GM19328 (cell line): ENCODE results near the gene PHTF1.
A peak's percentile ranks its signal among the peaks of the same experiment; 100 is the strongest.
"Not testable (repeated sequence)": the region's sequence is repeated elsewhere in the genome, so short reads cannot be mapped to it uniquely, and the experiment has no call there.

Experiments used
- ATAC-seq: cut with Tn5 transposase; IDR thresholded peaks from one replicate; pipeline ENCODE4 v1.9.1; 2021; ENCODE audit warnings: mild to moderate bottlenecking, moderate library complexity; ENCODE audit not compliant: unreplicated experiment

The PHTF1 gene

DNA sequence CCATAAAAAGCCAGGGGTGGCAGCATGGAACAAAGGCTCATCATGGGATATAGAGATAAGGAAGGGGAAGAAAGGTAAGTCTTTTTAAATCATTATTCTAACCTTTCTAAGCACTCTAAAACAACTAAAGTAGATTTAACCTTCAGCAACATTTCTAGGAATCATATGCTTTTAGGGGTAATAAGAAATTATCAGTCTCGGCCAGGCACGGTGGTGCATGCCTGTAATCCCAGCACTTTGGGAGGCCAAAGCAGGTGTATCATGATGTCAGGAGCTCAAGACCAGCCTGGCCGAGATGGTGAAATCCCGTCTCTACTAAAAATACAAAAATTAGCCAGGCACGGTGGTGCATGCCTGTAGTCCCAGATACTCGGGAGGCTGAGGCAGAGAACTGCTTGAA, 20.3 kb upstream of the PHTF1 start:
- no peak for ATAC-seq

GRCh38 chr1:113777561-113777960, 18.3 kb upstream of the PHTF1 start:
- no peak for ATAC-seq

- ATAC-seq: no peak
Measured at GRCh38 chr1:113770031-113770430, 10.7 kb upstream of the PHTF1 start.

DNA sequence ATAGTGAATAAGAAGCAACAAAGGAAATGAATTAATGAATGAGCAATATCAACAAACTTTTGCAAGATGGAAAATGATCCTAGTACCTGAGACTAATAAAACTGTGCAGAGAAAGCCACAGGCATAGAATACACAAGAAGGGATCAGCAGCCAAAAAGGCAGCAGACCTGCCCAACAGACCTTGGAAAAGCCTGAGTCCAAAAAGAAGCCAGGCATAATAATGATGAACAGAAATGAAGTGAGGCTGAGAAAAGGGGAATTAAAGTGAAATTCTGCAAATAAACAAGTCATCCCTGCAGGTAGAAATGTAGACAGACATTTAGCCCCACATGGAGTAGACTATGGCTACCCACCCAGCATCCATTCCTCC, 10.3 kb upstream of the PHTF1 start:
- no peak for ATAC-seq

DNA sequence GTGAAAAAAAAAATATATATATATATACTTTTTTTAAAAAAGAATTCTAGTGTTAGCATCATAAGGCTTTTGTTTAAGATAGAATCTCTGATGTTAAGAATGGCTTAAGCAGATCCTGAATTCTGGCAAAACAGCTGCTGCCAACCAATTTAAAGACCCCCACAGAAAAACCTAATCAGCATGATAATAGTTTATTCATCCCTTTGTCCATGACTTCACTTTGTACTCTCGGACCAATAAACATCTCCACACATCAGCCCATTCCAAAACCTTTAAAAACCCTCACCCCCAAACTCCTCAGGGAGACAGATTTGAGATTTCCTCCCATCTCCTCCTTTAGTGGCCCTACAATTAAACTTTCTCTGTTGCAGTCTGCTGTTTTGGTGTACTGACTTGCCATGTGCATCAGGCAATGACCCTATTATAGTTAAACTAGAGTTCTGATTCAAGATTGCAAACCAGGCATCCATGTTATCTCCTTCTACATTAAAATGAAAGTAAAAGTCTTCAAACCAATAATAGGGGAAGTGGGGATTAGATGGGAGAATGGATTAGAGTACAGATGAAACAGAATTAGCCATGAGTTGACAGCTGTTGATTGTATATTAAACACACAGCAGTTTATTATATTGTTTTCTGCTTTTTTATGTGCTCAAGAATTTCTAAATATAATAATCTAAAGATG, 9.8 kb upstream of the PHTF1 start:
- ATAC-seq: no peak

- ATAC-seq: no peak
Measured at GRCh38 chr1:113765306-113766230, 6.3 kb upstream of the PHTF1 start.

DNA sequence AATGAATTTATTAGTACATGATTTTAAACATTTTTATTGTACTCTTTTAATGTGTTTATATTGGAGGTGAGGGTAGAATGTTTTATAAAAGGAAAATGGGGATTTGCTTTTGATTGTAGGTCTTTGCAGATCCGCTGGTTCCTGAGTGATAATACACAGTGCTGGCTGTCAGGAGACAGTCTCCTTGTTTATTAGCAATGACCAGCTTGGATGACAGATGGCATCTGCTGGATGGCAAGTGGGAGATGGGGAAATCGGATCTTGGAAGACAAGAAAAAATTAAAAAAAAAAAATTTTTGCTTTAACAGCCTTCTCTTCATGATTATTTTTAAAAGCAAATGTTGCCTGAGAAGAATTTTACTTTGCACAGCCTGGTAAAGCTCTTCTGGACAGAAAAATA, 4.4 kb upstream of the PHTF1 start:
- ATAC-seq: no peak

DNA sequence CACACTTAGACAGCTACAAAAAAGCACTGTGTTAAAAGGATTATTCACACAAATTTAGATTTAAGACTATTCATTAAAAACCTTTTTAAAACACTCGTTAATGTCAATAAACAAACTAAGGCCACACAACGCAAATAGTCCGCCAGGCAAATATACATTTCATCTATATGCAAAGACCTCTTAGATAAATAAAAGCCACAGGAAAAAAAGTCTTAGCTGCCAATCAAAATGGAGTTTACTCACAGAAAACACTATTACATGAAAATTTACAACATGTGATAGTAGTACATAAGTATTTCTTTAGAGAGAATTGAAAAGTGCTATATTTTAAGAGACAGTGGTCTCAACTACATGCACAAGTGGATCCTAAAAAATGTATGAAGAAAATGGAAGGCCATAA, 2.7 kb upstream of the PHTF1 start:
- no peak for ATAC-seq

GRCh38 chr1:113760102-113761080, 1.1 kb upstream of the PHTF1 start:
- ATAC-seq: no peak

DNA sequence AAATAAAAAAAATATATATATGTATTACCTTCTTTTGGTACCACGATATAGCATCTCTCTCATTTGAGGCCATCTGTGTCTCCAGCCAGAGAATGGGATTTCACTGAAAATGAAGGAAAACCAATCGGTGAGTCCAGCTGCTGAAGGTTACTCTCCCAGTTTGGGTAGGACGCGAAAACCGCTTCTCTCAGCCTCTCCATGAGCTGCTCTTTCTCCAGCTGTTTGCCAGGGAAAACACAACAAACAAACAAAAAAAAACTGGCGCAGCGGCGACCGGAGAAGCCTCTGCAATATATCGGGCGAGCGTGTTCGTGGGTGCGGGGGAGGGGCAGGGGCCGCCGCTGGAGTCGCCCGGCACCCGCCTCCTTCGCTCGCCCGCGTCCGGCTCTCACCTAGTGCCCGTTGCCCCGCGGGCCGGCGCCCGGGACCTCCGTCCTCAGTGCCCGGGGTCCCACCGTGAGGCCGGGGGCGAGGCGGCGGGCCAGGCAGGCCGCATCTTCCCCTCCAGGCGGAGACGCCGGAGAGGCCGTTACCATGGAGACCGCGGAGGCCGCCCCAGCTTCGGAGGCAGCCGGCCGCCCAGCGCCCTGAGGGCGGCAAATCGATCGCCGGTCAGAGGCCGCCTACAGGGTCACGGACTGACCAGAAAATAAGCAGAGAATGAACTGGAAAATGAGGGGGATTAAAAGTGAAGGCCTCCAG, 504 bp downstream of the PHTF1 start:
- ATAC-seq: peak; percentile 47

- no peak for ATAC-seq
Measured at GRCh38 chr1:113756461-113756860, 2.8 kb downstream of the PHTF1 start.

- ATAC-seq: not testable (repeated sequence)
Measured at GRCh38 chr1:113753333-113753732, 6.0 kb downstream of the PHTF1 start.

GRCh38 chr1:113751516-113751915, 7.8 kb downstream of the PHTF1 start:
- ATAC-seq: no peak

- ATAC-seq: no peak
Measured at GRCh38 chr1:113751114-113751513, 8.2 kb downstream of the PHTF1 start.

- ATAC-seq: no peak
Measured at GRCh38 chr1:113749402-113749801, 9.9 kb downstream of the PHTF1 start.

- ATAC-seq: no peak
Measured at GRCh38 chr1:113747376-113747775, 11.9 kb downstream of the PHTF1 start.

DNA sequence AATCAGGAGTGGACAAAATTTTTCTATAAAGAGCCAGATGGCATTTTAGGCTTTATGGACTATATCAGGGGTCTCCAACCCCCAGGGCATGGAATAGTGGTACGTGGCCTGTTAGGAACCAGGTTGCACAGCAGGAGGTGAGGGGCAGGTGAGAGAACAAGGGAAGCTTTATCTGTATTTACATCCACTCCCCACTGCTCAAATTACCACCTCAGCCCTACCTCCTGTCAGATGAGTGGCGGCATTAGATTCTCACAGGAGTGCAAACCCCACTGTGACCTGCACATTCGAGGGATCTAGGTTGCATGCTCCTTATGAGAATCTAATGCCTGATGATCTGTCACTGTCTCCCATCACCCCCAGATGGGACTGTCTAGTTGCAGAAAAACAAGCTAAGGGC, 13.9 kb downstream of the PHTF1 start:
- ATAC-seq: no peak

- no peak for ATAC-seq
Measured at GRCh38 chr1:113744114-113744513, 15.2 kb downstream of the PHTF1 start.

GRCh38 chr1:113742515-113742914, 16.8 kb downstream of the PHTF1 start:
- ATAC-seq: no peak

- no peak for ATAC-seq
Measured at GRCh38 chr1:113734357-113735055, 24.8 kb downstream of the PHTF1 start.
